Measurements from ENCODE around the gene UVRAG. TPM values are rescaled to one million over a fixed set of nuclear protein-coding genes. Genes with fewer than 3 reads are reported as not detected.

UVRAG gene
- total RNA-seq, 1 donor from 2014 or later: 31.0 TPM

GRCh38 chr11:76025817-76026216 lies 210.8 kb downstream of the UVRAG start:
- intact Hi-C loops (cut with DNase I): no loop called here
- DNase-seq (no peak), ATAC-seq (no peak)
- Histone ChIP-seq H3K36me3 (no peaks in the 10 kb centered on the region), H3K27me3 (no peaks in the 10 kb centered on the region), H3K27ac (no peak overlapping the region), H3K4me3 (no peak overlapping the region), H3K4me1 (peaks cover 11% of the 10 kb centered on the region), H3K9me3 (no peaks in the 10 kb centered on the region)
- TF ChIP-seq CTCF (IDR thresholded peaks at IDR 0.05): no peak

GRCh38 chr11:76026281-76026680 lies 211.3 kb downstream of the UVRAG start:
- Histone ChIP-seq H3K27me3 (no peaks in the 10 kb centered on the region), H3K27ac (no peak overlapping the region), H3K36me3 (no peaks in the 10 kb centered on the region), H3K4me1 (peaks cover 11% of the 10 kb centered on the region), H3K4me3 (no peak overlapping the region), H3K9me3 (no peaks in the 10 kb centered on the region)
- intact Hi-C loops (cut with DNase I): no loop called here
- DNase-seq (no peak), ATAC-seq (no peak)
- no peak for TF ChIP-seq CTCF (IDR thresholded peaks at IDR 0.05)

DNA sequence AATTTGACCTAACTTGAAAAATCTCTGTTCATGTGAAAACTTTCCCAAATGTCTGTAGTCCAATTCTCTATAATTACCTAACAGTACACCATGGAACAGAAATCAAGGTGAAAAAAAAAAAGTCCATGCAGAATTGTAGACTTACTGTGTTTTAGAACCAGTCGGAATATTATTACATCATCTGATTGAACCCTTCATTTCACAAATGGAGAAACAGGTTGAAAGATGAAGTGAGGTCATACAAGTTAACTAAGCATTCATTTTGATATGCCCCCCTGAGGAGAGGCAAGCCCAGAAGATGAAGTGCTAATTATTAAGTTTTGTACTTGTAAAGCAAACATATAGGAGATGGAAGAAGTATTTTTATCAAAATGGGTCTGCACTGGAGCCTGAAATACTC lies 211.9 kb downstream of the UVRAG start:
- intact Hi-C loops (cut with DNase I): no loop called here
- Histone ChIP-seq H3K27ac (no peak overlapping the region), H3K4me1 (peaks cover 11% of the 10 kb centered on the region), H3K9me3 (no peaks in the 10 kb centered on the region), H3K36me3 (no peaks in the 10 kb centered on the region), H3K4me3 (no peak overlapping the region), H3K27me3 (no peaks in the 10 kb centered on the region)
- no peak for TF ChIP-seq CTCF (IDR thresholded peaks at IDR 0.05)
- DNase-seq (no peak), ATAC-seq (no peak)

DNA sequence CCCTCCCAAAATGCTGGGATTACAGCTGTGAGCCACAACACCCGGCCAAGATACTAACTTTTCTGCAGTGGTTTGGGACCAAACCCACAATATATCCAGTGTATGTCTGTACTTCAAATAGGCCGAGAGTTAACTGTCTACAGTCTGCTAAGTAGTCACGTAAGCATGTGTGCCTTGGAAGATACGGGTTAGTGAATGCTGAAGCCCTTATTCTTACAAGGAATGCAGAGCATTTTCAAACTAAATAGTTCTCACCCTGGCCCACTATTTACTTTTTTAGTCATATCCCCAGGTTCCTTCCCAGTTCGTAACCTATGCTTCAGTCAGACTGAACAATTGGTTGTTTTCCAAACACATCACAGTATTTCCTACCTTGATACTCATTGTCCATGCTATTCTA lies 215.3 kb downstream of the UVRAG start:
- Histone ChIP-seq H3K27ac (no peak overlapping the region), H3K4me1 (no peaks in the 10 kb centered on the region), H3K9me3 (no peaks in the 10 kb centered on the region), H3K36me3 (no peaks in the 10 kb centered on the region), H3K27me3 (no peaks in the 10 kb centered on the region), H3K4me3 (no peak overlapping the region)
- intact Hi-C loops (cut with DNase I): no loop called here
- no peak for DNase-seq
- peak; percentile 37 for ATAC-seq
- no peak for TF ChIP-seq CTCF (IDR thresholded peaks at IDR 0.05)

- Histone ChIP-seq H3K4me3 (no peak overlapping the region), H3K9me3 (no peaks in the 10 kb centered on the region), H3K36me3 (no peaks in the 10 kb centered on the region), H3K27me3 (no peaks in the 10 kb centered on the region), H3K27ac (no peak overlapping the region), H3K4me1 (no peaks in the 10 kb centered on the region)
- ATAC-seq (no peak), DNase-seq (no peak)
- no peak for TF ChIP-seq CTCF (IDR thresholded peaks at IDR 0.05)
- intact Hi-C loops (cut with DNase I): no loop called here
These were observed 216.1 kb downstream of the UVRAG start for GRCh38 chr11:76030968-76031590.

- Histone ChIP-seq H3K9me3 (no peaks in the 10 kb centered on the region), H3K27me3 (no peaks in the 10 kb centered on the region), H3K36me3 (no peaks in the 10 kb centered on the region), H3K4me3 (no peak overlapping the region), H3K27ac (no peak overlapping the region), H3K4me1 (no peaks in the 10 kb centered on the region)
- TF ChIP-seq CTCF (IDR thresholded peaks at IDR 0.05): no peak
- ATAC-seq: no peak
- intact Hi-C loops (cut with DNase I): no loop called here
- DNase-seq: no peak
These were observed 218.7 kb downstream of the UVRAG start for GRCh38 chr11:76033699-76034098.
